ENCODE measurements around the gene NOTCH3.
A peak's percentile ranks its signal among the peaks of the same experiment; 100 is the strongest.

The NOTCH3 gene

GRCh38 chr19:15222738-15223648, 22.2 kb upstream of the NOTCH3 start:
- peak; percentile 63 for DNase-seq (ENCODE audit: low read depth)
- H3K4me3 ChIP-seq (ENCODE audit: low read depth, low read length), result peak overlapping the region; percentile 47
- TF ChIP-seq, protein P1, sequence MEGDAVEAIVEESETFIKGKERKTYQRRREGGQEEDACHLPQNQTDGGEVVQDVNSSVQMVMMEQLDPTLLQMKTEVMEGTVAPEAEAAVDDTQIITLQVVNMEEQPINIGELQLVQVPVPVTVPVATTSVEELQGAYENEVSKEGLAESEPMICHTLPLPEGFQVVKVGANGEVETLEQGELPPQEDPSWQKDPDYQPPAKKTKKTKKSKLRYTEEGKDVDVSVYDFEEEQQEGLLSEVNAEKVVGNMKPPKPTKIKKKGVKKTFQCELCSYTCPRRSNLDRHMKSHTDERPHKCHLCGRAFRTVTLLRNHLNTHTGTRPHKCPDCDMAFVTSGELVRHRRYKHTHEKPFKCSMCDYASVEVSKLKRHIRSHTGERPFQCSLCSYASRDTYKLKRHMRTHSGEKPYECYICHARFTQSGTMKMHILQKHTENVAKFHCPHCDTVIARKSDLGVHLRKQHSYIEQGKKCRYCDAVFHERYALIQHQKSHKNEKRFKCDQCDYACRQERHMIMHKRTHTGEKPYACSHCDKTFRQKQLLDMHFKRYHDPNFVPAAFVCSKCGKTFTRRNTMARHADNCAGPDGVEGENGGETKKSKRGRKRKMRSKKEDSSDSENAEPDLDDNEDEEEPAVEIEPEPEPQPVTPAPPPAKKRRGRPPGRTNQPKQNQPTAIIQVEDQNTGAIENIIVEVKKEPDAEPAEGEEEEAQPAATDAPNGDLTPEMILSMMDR (IDR thresholded peaks at IDR 0.05; ENCODE audit: control insufficient read depth, extremely low read depth, insufficient read depth), result no peak

- H3K4me3 ChIP-seq (ENCODE audit: low read depth, low read length), result no peak overlapping the region
- TF ChIP-seq, protein P1 (IDR thresholded peaks at IDR 0.05; ENCODE audit: control insufficient read depth, extremely low read depth, insufficient read depth), result no peak
- no peak for DNase-seq (ENCODE audit: low read depth)
Measured at GRCh38 chr19:15220833-15221232, 20.0 kb upstream of the NOTCH3 start.

DNA sequence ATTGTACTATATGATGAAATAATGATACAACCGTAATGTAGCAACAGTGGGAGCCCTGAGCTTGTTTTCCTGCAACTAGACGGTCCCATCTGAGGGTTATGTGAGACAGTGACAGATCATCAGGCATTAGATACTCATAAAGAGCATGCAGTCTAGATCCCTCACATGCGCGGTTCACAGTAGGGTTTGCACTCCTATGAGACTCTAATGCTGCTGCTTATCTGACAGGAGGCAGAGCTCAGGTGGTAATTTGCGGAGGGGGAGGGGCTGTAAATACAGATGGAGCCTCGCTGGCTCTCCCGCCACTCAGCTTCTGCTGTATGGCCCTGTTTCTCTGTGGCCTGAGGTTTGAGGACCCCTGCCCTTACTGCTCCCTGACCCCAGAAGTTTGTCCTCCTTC, 17.7 kb upstream of the NOTCH3 start:
- no peak for DNase-seq (ENCODE audit: low read depth)
- H3K4me3 ChIP-seq (ENCODE audit: low read depth, low read length), result no peak overlapping the region
- TF ChIP-seq, protein P1 (IDR thresholded peaks at IDR 0.05; ENCODE audit: control insufficient read depth, extremely low read depth, insufficient read depth), result no peak

DNA sequence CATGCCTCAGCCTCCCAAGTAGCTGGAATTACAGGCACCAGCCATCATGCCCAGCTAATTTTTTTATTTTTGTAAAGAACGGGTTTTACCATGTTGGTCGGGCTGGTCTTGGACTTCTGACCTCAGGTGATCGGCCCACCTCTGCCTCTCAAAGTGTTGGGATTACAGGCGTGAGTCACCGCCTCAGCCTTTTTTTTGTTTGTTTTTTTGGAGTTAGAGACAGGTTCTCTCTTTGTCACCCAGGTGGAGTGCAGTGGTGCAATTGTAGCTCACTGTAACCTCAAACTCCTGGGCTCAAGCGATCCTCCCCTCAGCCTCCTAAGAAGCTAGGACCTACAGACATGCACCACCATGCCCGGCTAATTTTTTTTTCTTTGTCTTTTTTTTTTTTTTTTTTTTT, 15.6 kb upstream of the NOTCH3 start:
- H3K4me3 ChIP-seq (ENCODE audit: low read depth, low read length), result no peak overlapping the region
- TF ChIP-seq, protein P1 (IDR thresholded peaks at IDR 0.05; ENCODE audit: control insufficient read depth, extremely low read depth, insufficient read depth), result no peak
- DNase-seq (ENCODE audit: low read depth), result no peak

GRCh38 chr19:15213715-15214381, 13.1 kb upstream of the NOTCH3 start:
- DNase-seq (ENCODE audit: low read depth), result no peak
- H3K4me3 ChIP-seq (ENCODE audit: low read depth, low read length), result no peak overlapping the region
- TF ChIP-seq, protein P1 (IDR thresholded peaks at IDR 0.05; ENCODE audit: control insufficient read depth, extremely low read depth, insufficient read depth), result no peak

DNA sequence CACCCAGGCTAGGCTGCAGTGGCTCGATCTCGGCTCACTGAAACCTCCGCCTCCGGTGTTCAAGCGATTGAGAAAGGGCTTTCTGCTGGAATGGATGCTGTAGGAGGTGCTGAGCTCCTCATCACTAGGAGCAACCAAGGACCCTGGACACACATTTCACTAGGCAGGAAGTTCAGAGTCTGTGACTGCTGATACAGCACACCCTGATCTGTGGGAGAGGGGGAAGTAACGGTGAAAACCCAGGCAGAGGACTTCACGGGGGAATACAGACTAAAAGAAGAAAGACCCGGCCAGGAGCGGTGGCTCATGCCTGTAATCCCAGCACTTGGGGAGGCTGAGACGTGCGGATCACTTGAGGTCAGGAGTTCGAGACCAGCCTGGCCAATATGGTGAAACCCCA, 11.9 kb upstream of the NOTCH3 start:
- no peak for DNase-seq (ENCODE audit: low read depth)
- H3K4me3 ChIP-seq (ENCODE audit: low read depth, low read length), result no peak overlapping the region
- TF ChIP-seq, protein P1 (IDR thresholded peaks at IDR 0.05; ENCODE audit: control insufficient read depth, extremely low read depth, insufficient read depth), result no peak
